GDM1 (cell line): ENCODE data around the gene KCNK4.

Source experiments
- DNase-seq: peaks from one replicate; lab custom pipeline; 2025; lab: John Stamatoyannopoulos, UW

KCNK4 gene

GRCh38 chr11:64291752-64292459, 804 bp downstream of the KCNK4 start:
- no peak for DNase-seq

GRCh38 chr11:64292460-64293254, 1.6 kb downstream of the KCNK4 start:
- DNase-seq = no peak

DNA sequence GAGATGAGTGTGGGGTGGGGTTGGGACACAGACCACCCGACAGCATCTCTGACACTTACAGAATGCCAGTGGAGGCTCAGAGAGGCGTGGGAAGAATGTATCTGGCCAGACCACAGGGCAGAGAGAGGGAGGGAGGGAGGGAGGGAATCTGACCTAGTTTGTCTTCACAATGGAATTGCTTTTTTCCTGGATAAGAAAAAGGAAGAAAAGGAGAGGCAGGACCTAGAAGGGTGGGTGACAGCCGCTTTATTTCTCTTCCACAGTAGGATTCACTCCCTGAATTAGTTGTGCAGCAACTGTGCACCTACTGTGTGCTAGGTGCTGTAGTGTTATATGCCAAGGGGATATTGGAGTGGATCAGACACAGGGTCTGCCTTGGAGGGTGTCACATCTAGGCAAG, 3.7 kb downstream of the KCNK4 start:
- DNase-seq = no peak

DNA sequence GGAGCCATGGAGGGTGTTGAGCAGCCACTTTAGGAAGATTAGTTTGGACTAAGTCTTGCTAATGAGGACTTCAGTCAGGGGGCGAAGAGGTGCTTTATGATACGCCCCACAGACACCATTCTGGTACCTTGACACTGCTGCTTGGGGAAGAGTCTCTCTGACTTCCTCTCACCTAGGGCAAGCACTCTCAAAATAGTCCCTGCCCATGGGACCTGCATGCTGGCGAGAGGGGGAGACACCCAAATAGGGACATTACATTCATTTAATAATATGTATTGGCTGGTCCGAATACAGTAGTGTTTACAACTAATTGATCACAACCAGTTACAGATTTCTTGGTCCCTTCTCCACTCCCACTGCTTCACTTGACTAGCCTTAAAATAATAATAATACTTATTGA, 4.7 kb downstream of the KCNK4 start:
- DNase-seq = no peak

GRCh38 chr11:64296236-64296635, 5.1 kb downstream of the KCNK4 start:
- DNase-seq = no peak

DNA sequence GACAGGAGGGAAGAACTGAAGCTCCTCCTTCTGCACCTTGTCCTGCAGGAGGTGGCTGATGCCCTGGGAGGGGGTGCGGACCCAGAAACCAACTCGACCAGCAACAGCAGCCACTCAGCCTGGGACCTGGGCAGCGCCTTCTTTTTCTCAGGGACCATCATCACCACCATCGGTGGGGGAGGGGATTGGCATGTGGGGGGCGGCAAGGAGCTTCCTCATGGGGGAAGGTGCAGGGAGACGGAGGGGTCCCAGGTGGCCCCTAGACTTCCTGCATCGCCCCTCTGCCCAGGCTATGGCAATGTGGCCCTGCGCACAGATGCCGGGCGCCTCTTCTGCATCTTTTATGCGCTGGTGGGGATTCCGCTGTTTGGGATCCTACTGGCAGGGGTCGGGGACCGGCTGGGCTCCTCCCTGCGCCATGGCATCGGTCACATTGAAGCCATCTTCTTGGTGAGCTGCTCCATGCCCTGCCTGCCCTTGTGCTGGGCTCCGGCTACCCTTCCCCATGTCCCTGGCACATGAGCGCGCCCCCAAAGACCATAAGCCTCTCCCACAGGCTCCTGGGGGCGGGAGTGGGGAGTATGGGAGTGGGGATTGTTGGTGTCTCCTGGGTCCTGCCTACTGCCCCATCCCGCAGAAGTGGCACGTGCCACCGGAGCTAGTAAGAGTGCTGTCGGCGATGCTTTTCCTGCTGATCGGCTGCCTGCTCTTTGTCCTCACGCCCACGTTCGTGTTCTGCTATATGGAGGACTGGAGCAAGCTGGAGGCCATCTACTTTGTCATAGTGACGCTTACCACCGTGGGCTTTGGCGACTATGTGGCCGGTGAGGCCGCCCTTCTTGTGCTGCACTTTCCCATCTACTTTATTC, 6.0 kb downstream of the KCNK4 start:
- no peak for DNase-seq

GRCh38 chr11:64297699-64298358, 6.7 kb downstream of the KCNK4 start:
- DNase-seq = no peak

- no peak for DNase-seq
These were observed 8.1 kb downstream of the KCNK4 start for GRCh38 chr11:64298966-64299846.

GRCh38 chr11:64299847-64300648, 8.9 kb downstream of the KCNK4 start, which contains the start of gene CATSPERZ:
TSS of gene CATSPERZ (plus strand) at chr11:64300358. CDS start at chr11:64300411, 53 bp downstream.
- DNase-seq = no peak

DNA sequence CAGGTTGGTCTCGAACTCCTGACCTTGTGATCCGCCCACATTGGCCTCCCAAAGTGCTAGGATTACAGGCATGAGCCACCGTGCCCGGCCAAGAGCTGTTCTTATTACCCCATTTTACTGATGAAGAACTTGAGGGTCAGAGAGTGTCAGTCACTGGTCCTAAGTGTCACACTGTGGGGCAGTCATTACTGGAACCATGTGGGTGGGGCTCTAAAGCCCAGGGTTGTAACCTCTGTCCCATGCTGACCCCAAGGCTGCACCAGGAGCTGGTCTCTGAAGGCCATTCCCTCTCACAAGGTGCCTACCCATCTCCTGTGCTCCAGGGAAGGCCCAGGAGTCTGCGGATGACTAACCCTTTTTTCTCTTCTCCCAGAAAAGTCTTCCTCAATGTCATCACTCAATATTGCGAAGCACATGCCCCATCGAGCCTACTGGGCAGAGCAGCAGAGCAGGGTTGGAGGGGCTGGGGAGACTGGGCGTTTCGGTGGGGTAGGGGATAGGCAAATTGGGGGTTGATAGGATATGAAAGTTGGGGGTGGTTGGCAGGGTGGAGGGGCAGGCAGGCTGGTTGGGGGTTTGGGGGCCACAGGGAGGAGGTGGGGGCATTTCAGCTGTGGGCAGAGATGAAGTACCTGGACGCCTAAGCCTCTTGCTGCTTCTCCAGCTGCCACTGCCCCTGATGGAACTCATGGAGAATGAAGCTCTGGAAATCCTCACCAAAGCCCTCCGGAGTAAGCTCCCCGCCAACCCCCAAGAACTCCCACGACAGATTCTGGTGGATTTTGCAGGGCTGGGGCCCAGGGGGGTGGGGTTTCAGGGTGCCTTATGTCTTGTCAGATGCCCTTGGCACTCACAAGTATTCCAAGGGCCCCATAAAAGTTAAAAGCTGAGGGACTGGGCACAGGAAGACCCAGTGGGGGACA, 12.3 kb downstream of the KCNK4 start:
- DNase-seq = no peak

GRCh38 chr11:64304032-64304315, 12.9 kb downstream of the KCNK4 start:
- DNase-seq = no peak

GRCh38 chr11:64304316-64305072, 13.4 kb downstream of the KCNK4 start:
- peak; percentile 84 for DNase-seq

DNA sequence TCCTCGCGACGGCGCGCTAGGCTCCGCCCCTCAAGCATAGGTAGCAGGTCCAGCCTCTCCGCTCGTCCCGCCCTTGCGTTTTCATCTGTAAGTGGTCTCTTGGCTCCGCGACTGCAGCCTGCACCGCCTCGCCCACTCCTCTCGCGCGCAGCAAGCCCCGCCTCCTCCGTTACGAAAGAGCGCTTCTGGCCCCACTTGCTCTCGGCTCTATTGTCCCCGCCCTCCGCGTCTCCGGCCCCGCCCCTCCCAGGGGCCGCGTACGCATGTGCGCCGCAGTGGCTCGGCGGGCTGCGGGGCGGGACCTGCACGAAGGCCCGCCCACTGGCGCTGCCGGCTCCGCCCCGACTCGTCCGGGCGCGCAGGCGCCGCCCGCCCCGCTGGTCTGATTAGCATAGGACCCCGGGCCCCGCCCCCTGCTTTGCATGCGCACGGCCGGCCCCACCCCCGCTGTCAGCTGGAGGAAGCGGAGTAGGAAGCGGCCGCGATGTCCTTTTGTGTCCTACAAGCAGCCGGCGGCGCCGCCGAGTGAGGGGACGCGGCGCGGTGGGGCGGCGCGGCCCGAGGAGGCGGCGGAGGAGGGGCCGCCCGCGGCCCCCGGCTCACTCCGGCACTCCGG, 14.1 kb downstream of the KCNK4 start, which contains the start of gene ESRRA:
Gene ESRRA, plus strand, starts transcription at position 450 of the 616 bp plus-strand sequence. CDS start 1,656 bp downstream, outside the sequence.
- DNase-seq = peak; percentile 100

- DNase-seq = peak; percentile 52
These were observed 14.8 kb downstream of the KCNK4 start for GRCh38 chr11:64305691-64306562.

GRCh38 chr11:64306563-64306875, 15.4 kb downstream of the KCNK4 start:
- no peak for DNase-seq

- DNase-seq = no peak
These were observed 15.9 kb downstream of the KCNK4 start for GRCh38 chr11:64306876-64307622.
